OCI-LY1 (cell line): Measurements from ENCODE around the gene SLC12A6.

Experiments used
- CTCF ChIP-seq: fragments of 200-600 bp; sonication (generic), shearing (Covaris generic); IDR thresholded peaks from 2 replicates; pipeline ENCODE4 v1.5.1; 2017; ENCODE audit warnings: mild to moderate bottlenecking, antibody characterized with exemption, low read length, moderate library complexity, mixed read lengths
- EZH2 ChIP-seq: fragments of 200-600 bp; sonication (generic), shearing (Covaris generic); IDR thresholded peaks from 2 replicates; pipeline ENCODE4 v1.8.0; 2017; ENCODE audit warnings: borderline replicate concordance, mixed run types, mild to moderate bottlenecking, antibody characterized with exemption, low read length, moderate library complexity, mixed read lengths

- TF ChIP-seq EZH2: no peak
- no peak for TF ChIP-seq CTCF
Observed at GRCh38 chr15:34332553-34333120, 4.9 kb downstream of the SLC12A6 start.
